Sigmoid colon (tissue), 4 donors: Measurements from ENCODE around the gene C11orf52.

Source experiments
- EP300 ChIP-seq, 4 donors: sonication (generic); formaldehyde crosslinking; IDR thresholded peaks; one replicate each; pipeline ENCODE4 v1.6.1; 2017; ENCODE audit warnings: antibody characterized with exemption in 4 of 4
- TF ChIP-seq, protein P1 (sequence below), 4 experiments: fragments of 450-650 bp in 3 of 4; fragments of 200-600 bp in 1 of 4; IDR thresholded peaks; one replicate each; pipeline ENCODE4 v1.5.1; 2016 to 2019; ENCODE audit warnings: antibody characterized with exemption in 4 of 4, mild to moderate bottlenecking in 3 of 4, moderate library complexity in 2 of 4

GRCh38 chr11:111947143-111947542 is 28.4 kb downstream of the C11orf52 start:
- TF ChIP-seq, protein P1, sequence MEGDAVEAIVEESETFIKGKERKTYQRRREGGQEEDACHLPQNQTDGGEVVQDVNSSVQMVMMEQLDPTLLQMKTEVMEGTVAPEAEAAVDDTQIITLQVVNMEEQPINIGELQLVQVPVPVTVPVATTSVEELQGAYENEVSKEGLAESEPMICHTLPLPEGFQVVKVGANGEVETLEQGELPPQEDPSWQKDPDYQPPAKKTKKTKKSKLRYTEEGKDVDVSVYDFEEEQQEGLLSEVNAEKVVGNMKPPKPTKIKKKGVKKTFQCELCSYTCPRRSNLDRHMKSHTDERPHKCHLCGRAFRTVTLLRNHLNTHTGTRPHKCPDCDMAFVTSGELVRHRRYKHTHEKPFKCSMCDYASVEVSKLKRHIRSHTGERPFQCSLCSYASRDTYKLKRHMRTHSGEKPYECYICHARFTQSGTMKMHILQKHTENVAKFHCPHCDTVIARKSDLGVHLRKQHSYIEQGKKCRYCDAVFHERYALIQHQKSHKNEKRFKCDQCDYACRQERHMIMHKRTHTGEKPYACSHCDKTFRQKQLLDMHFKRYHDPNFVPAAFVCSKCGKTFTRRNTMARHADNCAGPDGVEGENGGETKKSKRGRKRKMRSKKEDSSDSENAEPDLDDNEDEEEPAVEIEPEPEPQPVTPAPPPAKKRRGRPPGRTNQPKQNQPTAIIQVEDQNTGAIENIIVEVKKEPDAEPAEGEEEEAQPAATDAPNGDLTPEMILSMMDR (IDR thresholded peaks at IDR 0.05), result no peak
- no peak for TF ChIP-seq EP300 (IDR thresholded peaks at IDR 0.05)
